ENCODE results near the gene COMT. TPM values are rescaled to one million over a fixed set of nuclear protein-coding genes. Genes with fewer than 3 reads are reported as not detected.
"Not testable (repeated sequence)": the region's sequence is repeated elsewhere in the genome, so short reads cannot be mapped to it uniquely, and the experiment has no call there.

Gene COMT
- total and polyA plus RNA-seq, 3 experiments from 2014 or later = 89.3 to 93.7 (median 92.7) TPM

GRCh38 chr22:19917389-19918138 is 24.0 kb upstream of the COMT start:
- Mint-ChIP-seq H3K27ac (no peak overlapping the region), H3K4me3 (no peak overlapping the region), H3K9me3 (no peaks in the 10 kb centered on the region), H3K4me1 (no peaks in the 10 kb centered on the region), H3K36me3 (peaks cover 16 to 64% (median 17%) of the 10 kb centered on the region in 3 donors), H3K27me3 (no peaks in the 10 kb centered on the region)
- Histone ChIP-seq H3K27ac (ENCODE audit: low read depth, low read length) (no peak overlapping the region), H3K4me1 (ENCODE audit: insufficient read depth, low read length) (no peaks in the 10 kb centered on the region), H3K36me3 (ENCODE audit: insufficient read depth, low read length) (peaks cover 36% of the 10 kb centered on the region), H3K9me3 (ENCODE audit: low read length) (no peaks in the 10 kb centered on the region), H3K4me3 (ENCODE audit: low read length) (no peak overlapping the region), H3K27me3 (ENCODE audit: insufficient read depth, low read length, poor library complexity, severe bottlenecking) (no peaks in the 10 kb centered on the region)
- ChIA-PET POLR2A (no interaction called here), CTCF (interaction anchor here (1.3 to 3.8 kb wide), 2 partner anchors 7 to 187 kb away, joined by 5 to 15 read pairs; no protein-coding TSS in a partner anchor)
- no peak for DNase-seq

GRCh38 chr22:19918332-19919106 is 23.1 kb upstream of the COMT start:
- Histone ChIP-seq H3K9me3 (ENCODE audit: low read length) (no peaks in the 10 kb centered on the region), H3K36me3 (ENCODE audit: insufficient read depth, low read length) (peaks cover 32% of the 10 kb centered on the region), H3K4me1 (ENCODE audit: insufficient read depth, low read length) (no peaks in the 10 kb centered on the region), H3K27me3 (ENCODE audit: insufficient read depth, low read length, poor library complexity, severe bottlenecking) (no peaks in the 10 kb centered on the region), H3K4me3 (ENCODE audit: low read length) (no peak overlapping the region), H3K27ac (ENCODE audit: low read depth, low read length) (no peak overlapping the region)
- no peak for DNase-seq
- H3K36me3 Mint-ChIP-seq = peaks cover 15 to 63% (median 15%) of the 10 kb centered on the region in 3 donors
- H3K9me3 Mint-ChIP-seq = no peaks in the 10 kb centered on the region
- no peak overlapping the region for H3K4me3 Mint-ChIP-seq
- no peak overlapping the region for H3K27ac Mint-ChIP-seq
- CTCF ChIA-PET = interaction anchor here (1.3 to 3.8 kb wide), 2 partner anchors 8 to 188 kb away, joined by 5 to 15 read pairs; no protein-coding TSS in a partner anchor
- H3K27me3 Mint-ChIP-seq = no peaks in the 10 kb centered on the region
- no peaks in the 10 kb centered on the region for H3K4me1 Mint-ChIP-seq
- POLR2A ChIA-PET = interaction anchor here (0.6 kb wide), 1 partner anchor 37 kb away, joined by 4 read pairs; no protein-coding TSS in a partner anchor

- Histone ChIP-seq H3K27me3 (ENCODE audit: insufficient read depth, low read length, poor library complexity, severe bottlenecking) (no peaks in the 10 kb centered on the region), H3K27ac (ENCODE audit: low read depth, low read length) (no peak overlapping the region), H3K4me1 (ENCODE audit: insufficient read depth, low read length) (no peaks in the 10 kb centered on the region), H3K9me3 (ENCODE audit: low read length) (no peaks in the 10 kb centered on the region), H3K36me3 (ENCODE audit: insufficient read depth, low read length) (peaks cover 19% of the 10 kb centered on the region), H3K4me3 (ENCODE audit: low read length) (no peak overlapping the region)
- ChIA-PET CTCF (no interaction called here), POLR2A (no interaction called here)
- Mint-ChIP-seq H3K36me3 (peaks cover 2 to 58% (median 5%) of the 10 kb centered on the region in 3 donors), H3K4me1 (no peaks in the 10 kb centered on the region), H3K27ac (peak overlapping the region in 1 of 8 donors; percentile 87), H3K27me3 (no peaks in the 10 kb centered on the region), H3K9me3 (no peaks in the 10 kb centered on the region), H3K4me3 (no peak overlapping the region)
- no peak for DNase-seq
Measured at GRCh38 chr22:19919701-19920363, 21.7 kb upstream of the COMT start.

GRCh38 chr22:19921544-19922081 is 20.0 kb upstream of the COMT start:
- no peaks in the 10 kb centered on the region for H3K4me1 Mint-ChIP-seq
- H3K4me3 Mint-ChIP-seq = no peak overlapping the region
- POLR2A ChIA-PET = no interaction called here
- peaks cover 17% of the 10 kb centered on the region for H3K36me3 ChIP-seq (ENCODE audit: insufficient read depth, low read length)
- no peaks in the 10 kb centered on the region for H3K4me1 ChIP-seq (ENCODE audit: insufficient read depth, low read length)
- H3K27me3 ChIP-seq (ENCODE audit: insufficient read depth, low read length, poor library complexity, severe bottlenecking) = no peaks in the 10 kb centered on the region
- CTCF ChIA-PET = no interaction called here
- H3K27ac Mint-ChIP-seq = no peak overlapping the region
- H3K9me3 Mint-ChIP-seq = no peaks in the 10 kb centered on the region
- peaks cover 0 to 44% (median 2%) of the 10 kb centered on the region in 3 donors for H3K36me3 Mint-ChIP-seq
- no peaks in the 10 kb centered on the region for H3K27me3 Mint-ChIP-seq
- H3K4me3 ChIP-seq (ENCODE audit: low read length) = no peak overlapping the region
- no peak overlapping the region for H3K27ac ChIP-seq (ENCODE audit: low read depth, low read length)
- no peak for DNase-seq
- H3K9me3 ChIP-seq (ENCODE audit: low read length) = no peaks in the 10 kb centered on the region

- no peak for DNase-seq
- H3K27me3 Mint-ChIP-seq = no peaks in the 10 kb centered on the region
- Histone ChIP-seq H3K9me3 (ENCODE audit: low read length) (no peaks in the 10 kb centered on the region), H3K27me3 (ENCODE audit: insufficient read depth, low read length, poor library complexity, severe bottlenecking) (no peaks in the 10 kb centered on the region), H3K36me3 (ENCODE audit: insufficient read depth, low read length) (peaks cover 4% of the 10 kb centered on the region), H3K4me1 (ENCODE audit: insufficient read depth, low read length) (no peaks in the 10 kb centered on the region), H3K4me3 (ENCODE audit: low read length) (no peak overlapping the region), H3K27ac (ENCODE audit: low read depth, low read length) (no peak overlapping the region)
- H3K27ac Mint-ChIP-seq = no peak overlapping the region
- ChIA-PET POLR2A (no interaction called here), CTCF (no interaction called here)
- no peaks in the 10 kb centered on the region for H3K9me3 Mint-ChIP-seq
- no peak overlapping the region for H3K4me3 Mint-ChIP-seq
- peaks cover 0 to 28% (median 7%) of the 10 kb centered on the region in 3 donors for H3K36me3 Mint-ChIP-seq
- H3K4me1 Mint-ChIP-seq = peaks cover 0 to 5% (median 0%) of the 10 kb centered on the region in 3 donors
Measured at GRCh38 chr22:19923914-19924513, 17.6 kb upstream of the COMT start.

GRCh38 chr22:19926028-19926427 is 15.5 kb upstream of the COMT start:
- H3K36me3 ChIP-seq (ENCODE audit: insufficient read depth, low read length); H3K27me3 Mint-ChIP-seq; POLR2A ChIA-PET; DNase-seq; H3K27ac Mint-ChIP-seq; H3K4me1 ChIP-seq (ENCODE audit: insufficient read depth, low read length); H3K27ac ChIP-seq (ENCODE audit: low read depth, low read length); H3K27me3 ChIP-seq (ENCODE audit: insufficient read depth, low read length, poor library complexity, severe bottlenecking); H3K9me3 ChIP-seq (ENCODE audit: low read length); H3K4me3 ChIP-seq (ENCODE audit: low read length); H3K9me3 Mint-ChIP-seq; H3K4me1 Mint-ChIP-seq; H3K4me3 Mint-ChIP-seq: not testable (repeated sequence)
- H3K36me3 Mint-ChIP-seq = peaks cover 0 to 37% (median 7%) of the 10 kb centered on the region in 3 donors
- CTCF ChIA-PET = interaction anchor here (2.0 kb wide), 1 partner anchor 12 kb away, joined by 4 read pairs; no protein-coding TSS in a partner anchor

- no peak overlapping the region for H3K27ac ChIP-seq (ENCODE audit: low read depth, low read length)
- CTCF ChIA-PET = interaction anchor here (1.1 kb wide), 1 partner anchor 197 kb away, joined by 4 read pairs; no protein-coding TSS in a partner anchor
- H3K4me3 Mint-ChIP-seq = no peak overlapping the region
- no peaks in the 10 kb centered on the region for H3K27me3 Mint-ChIP-seq
- no peaks in the 10 kb centered on the region for H3K9me3 Mint-ChIP-seq
- H3K4me1 ChIP-seq (ENCODE audit: insufficient read depth, low read length) = no peaks in the 10 kb centered on the region
- H3K36me3 Mint-ChIP-seq = peaks cover 0 to 30% (median 7%) of the 10 kb centered on the region in 3 donors
- POLR2A ChIA-PET = no interaction called here
- H3K27me3 ChIP-seq (ENCODE audit: insufficient read depth, low read length, poor library complexity, severe bottlenecking) = no peaks in the 10 kb centered on the region
- H3K9me3 ChIP-seq (ENCODE audit: low read length) = no peaks in the 10 kb centered on the region
- no peak overlapping the region for H3K4me3 ChIP-seq (ENCODE audit: low read length)
- peaks cover 4% of the 10 kb centered on the region for H3K36me3 ChIP-seq (ENCODE audit: insufficient read depth, low read length)
- H3K27ac Mint-ChIP-seq = no peak overlapping the region
- DNase-seq = no peak
- H3K4me1 Mint-ChIP-seq = peaks cover 0 to 5% (median 4%) of the 10 kb centered on the region in 3 donors
Measured at GRCh38 chr22:19927696-19928095, 13.9 kb upstream of the COMT start.

Data from CD8-positive, alpha-beta memory T cell (primary cell).